Nephron progenitor cell (in vitro differentiated cells): ENCODE data around the gene PAX5.

Experiments used
- DNase-seq: peaks from one replicate; pipeline ENCODE4 v3.0.0; 2021
- H3K27ac Mint-ChIP-seq: 2 replicates; pipeline ENCODE4 v1.8.0; 2021; ENCODE audit warnings: mild to moderate bottlenecking, moderate library complexity, mixed read lengths
- H3K27me3 Mint-ChIP-seq: 2 replicates; pipeline ENCODE4 v1.8.0; 2021; ENCODE audit warnings: mild to moderate bottlenecking, low read depth, mixed read lengths; ENCODE audit not compliant: poor library complexity
- H3K36me3 Mint-ChIP-seq: 2 replicates; pipeline ENCODE4 v1.8.0; 2021; ENCODE audit warnings: low read depth, mixed read lengths
- H3K4me1 Mint-ChIP-seq: 2 replicates; pipeline ENCODE4 v1.8.0; 2021; ENCODE audit warnings: mixed read lengths
- H3K4me3 Mint-ChIP-seq: 2 replicates; pipeline ENCODE4 v1.8.0; 2021; ENCODE audit warnings: mild to moderate bottlenecking, moderate library complexity, mixed read lengths
- H3K9me3 Mint-ChIP-seq: 2 replicates; pipeline ENCODE4 v1.8.0; 2021; ENCODE audit warnings: mild to moderate bottlenecking, moderate library complexity, mixed read lengths
- TF ChIP-seq, protein P1 (sequence below): fragments of 200-600 bp; sonication (generic); IDR thresholded peaks from 2 replicates; pipeline ENCODE4 v1.5.0; 2021; ENCODE audit warnings: antibody characterized with exemption

The PAX5 gene

DNA sequence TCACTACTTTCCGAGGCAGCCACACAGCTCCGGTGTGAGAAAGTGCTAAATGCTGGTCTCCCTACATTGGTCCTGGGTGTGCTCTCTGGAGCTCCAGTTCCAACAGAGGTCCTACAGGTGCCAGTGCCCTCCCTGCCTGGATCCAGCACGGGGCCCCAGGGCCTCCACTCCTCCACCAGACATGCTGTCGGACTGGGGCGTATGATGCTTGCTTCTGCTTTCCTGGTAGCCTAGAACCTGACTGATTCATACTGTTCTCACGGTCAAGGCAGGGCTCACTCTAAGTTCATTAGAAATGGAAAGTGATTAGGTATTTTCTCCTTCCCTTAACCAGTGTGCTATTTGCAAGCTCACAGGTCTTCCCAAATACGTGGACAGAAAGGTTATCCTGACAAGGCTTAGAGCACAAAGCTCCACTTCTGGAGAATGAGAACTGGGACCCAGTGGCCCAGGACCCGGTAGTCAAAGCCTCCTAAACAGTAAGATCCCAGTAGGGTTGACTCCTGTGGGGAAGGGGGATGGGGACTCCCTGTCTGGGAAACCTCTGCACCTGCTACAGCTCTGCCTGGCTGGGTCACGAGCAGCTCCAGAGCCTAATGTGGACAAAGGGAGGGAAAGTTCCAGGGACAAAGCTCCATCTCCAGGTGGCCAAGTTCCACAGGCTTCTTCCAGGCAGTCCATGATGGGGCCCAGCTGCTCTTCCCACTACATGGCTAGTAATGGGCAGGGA is 98.1 kb downstream of the PAX5 start:
- DNase-seq: no peak
- H3K4me1 Mint-ChIP-seq: peaks cover 36% of the 10 kb centered on the region
- no peak overlapping the region for H3K27ac Mint-ChIP-seq
- peaks cover 9% of the 10 kb centered on the region for H3K9me3 Mint-ChIP-seq
- H3K4me3 Mint-ChIP-seq: no peak overlapping the region
- no peaks in the 10 kb centered on the region for H3K36me3 Mint-ChIP-seq
- TF ChIP-seq, protein P1, sequence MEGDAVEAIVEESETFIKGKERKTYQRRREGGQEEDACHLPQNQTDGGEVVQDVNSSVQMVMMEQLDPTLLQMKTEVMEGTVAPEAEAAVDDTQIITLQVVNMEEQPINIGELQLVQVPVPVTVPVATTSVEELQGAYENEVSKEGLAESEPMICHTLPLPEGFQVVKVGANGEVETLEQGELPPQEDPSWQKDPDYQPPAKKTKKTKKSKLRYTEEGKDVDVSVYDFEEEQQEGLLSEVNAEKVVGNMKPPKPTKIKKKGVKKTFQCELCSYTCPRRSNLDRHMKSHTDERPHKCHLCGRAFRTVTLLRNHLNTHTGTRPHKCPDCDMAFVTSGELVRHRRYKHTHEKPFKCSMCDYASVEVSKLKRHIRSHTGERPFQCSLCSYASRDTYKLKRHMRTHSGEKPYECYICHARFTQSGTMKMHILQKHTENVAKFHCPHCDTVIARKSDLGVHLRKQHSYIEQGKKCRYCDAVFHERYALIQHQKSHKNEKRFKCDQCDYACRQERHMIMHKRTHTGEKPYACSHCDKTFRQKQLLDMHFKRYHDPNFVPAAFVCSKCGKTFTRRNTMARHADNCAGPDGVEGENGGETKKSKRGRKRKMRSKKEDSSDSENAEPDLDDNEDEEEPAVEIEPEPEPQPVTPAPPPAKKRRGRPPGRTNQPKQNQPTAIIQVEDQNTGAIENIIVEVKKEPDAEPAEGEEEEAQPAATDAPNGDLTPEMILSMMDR: no peak
- H3K27me3 Mint-ChIP-seq: peaks cover 45% of the 10 kb centered on the region

DNA sequence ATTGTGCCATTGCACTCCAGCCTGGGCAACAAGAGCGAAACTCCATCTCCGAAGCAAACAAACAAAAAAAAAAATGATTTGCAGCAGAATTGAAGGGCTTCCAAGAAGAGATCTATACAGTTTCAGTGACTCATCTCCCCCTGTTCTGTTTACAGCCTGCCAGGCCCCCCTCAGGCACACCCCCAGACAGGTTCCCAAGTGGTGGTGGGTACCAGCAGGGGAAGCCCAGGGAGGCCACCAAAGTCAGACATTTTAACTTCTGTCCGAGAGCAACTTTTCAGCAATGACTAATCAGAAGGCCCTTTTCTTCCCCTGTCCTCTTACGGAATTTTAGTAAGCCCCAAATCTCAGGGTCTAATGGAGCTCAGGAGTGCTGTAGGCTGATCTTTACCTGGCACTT is 98.7 kb downstream of the PAX5 start:
- DNase-seq: no peak

DNA sequence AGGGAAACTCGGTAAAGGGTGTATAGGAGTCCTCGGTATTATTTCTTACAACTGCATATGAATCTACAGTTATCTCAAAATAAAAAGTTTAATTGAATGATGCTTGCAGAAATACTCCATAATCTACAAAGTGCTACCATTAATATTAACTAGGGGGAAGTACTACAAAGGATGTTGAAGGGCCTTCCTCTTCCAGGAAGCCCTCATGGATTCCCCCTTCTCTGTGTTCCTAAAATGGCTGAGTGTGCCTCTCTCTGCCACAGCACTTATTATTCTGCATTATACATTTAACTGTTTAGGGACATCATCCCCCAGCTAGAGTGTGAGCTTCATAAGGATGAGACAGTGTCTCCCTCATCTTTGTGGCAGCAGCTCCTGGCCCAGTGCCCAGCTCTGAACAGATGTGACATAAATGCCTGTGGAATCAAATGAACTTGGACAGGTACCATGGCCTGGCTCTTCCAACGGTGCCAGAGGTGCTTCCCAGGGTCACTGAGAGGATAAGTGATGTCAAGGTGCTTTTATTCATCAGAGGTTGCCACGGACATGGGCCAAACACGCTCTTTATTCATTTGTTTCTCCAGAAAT is 99.5 kb downstream of the PAX5 start:
- H3K9me3 Mint-ChIP-seq: peaks cover 9% of the 10 kb centered on the region
- DNase-seq: no peak
- peaks cover 37% of the 10 kb centered on the region for H3K27me3 Mint-ChIP-seq
- no peaks in the 10 kb centered on the region for H3K36me3 Mint-ChIP-seq
- peaks cover 23% of the 10 kb centered on the region for H3K4me1 Mint-ChIP-seq
- H3K27ac Mint-ChIP-seq: no peak overlapping the region
- TF ChIP-seq, protein P1: no peak
- H3K4me3 Mint-ChIP-seq: no peak overlapping the region

More for the DNA sequence above, 98.7 kb downstream of the PAX5 start:
- H3K27ac Mint-ChIP-seq: no peak overlapping the region
- peaks cover 30% of the 10 kb centered on the region for H3K4me1 Mint-ChIP-seq
- H3K9me3 Mint-ChIP-seq: peaks cover 9% of the 10 kb centered on the region
- H3K4me3 Mint-ChIP-seq: no peak overlapping the region
- H3K36me3 Mint-ChIP-seq: no peaks in the 10 kb centered on the region
- TF ChIP-seq, protein P1: no peak
- H3K27me3 Mint-ChIP-seq: peaks cover 39% of the 10 kb centered on the region

DNA sequence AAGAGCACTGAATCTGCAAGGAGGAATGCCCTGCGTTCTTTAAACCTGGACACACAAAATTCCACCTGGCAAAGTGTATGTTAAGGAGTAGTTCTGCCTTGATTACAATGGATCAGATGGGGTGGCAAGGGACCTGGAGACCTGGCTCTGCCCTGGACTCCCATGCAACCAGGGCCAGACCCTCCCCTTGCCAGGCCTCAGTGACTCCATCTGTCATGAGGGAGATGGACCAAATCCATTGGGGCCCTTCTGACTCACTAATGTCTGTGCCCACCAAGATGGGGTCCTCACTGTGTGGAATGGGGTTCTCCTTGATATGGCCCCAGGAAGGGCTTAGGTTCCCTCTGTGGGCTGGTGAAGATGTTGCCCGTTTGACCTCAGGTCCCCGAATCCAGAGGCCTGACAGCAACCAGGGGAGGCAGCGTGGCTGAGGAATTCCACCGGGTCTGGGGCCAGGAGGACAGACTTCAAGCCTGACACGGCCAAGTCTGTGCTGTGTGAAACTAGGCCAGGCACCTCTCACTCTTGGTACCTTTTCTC is 100.3 kb downstream of the PAX5 start:
- H3K9me3 Mint-ChIP-seq: peaks cover 9% of the 10 kb centered on the region
- DNase-seq: no peak
- H3K4me1 Mint-ChIP-seq: peaks cover 19% of the 10 kb centered on the region
- no peaks in the 10 kb centered on the region for H3K36me3 Mint-ChIP-seq
- TF ChIP-seq, protein P1: no peak
- H3K4me3 Mint-ChIP-seq: no peak overlapping the region
- peaks cover 42% of the 10 kb centered on the region for H3K27me3 Mint-ChIP-seq
- peak overlapping the region; percentile 59 for H3K27ac Mint-ChIP-seq

DNA sequence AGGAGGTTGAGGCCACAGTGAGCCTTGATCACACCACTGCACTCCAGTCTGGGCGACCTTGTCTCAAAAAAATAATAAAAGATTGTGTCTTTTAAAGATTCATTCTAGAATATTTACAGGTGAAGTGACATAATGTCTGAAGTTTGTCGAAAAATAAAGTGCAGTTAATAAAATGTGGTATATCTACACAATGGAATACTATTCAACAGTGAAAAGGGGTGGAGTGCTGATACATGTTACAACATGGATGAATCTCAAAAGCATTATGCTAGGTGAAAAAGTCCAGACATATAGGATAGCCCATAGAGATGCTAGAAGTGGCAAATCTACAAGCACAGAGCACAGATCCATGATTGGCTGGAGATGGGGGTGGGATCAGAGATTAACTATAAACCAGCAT is 101.9 kb downstream of the PAX5 start:
- peaks cover 14% of the 10 kb centered on the region for H3K4me1 Mint-ChIP-seq
- H3K4me3 Mint-ChIP-seq: no peak overlapping the region
- H3K27me3 Mint-ChIP-seq: peaks cover 41% of the 10 kb centered on the region

More for the DNA sequence above, 101.9 kb downstream of the PAX5 start:
- Mint-ChIP-seq H3K27ac (no peak overlapping the region), H3K36me3 (no peaks in the 10 kb centered on the region), H3K9me3 (peaks cover 9% of the 10 kb centered on the region)
- TF ChIP-seq, protein P1: no peak
- no peak for DNase-seq
